ENCODE measurements around the gene ALOXE3.
"Not testable (repeated sequence)": the region's sequence is repeated elsewhere in the genome, so short reads cannot be mapped to it uniquely, and the experiment has no call there.

Gene ALOXE3

DNA sequence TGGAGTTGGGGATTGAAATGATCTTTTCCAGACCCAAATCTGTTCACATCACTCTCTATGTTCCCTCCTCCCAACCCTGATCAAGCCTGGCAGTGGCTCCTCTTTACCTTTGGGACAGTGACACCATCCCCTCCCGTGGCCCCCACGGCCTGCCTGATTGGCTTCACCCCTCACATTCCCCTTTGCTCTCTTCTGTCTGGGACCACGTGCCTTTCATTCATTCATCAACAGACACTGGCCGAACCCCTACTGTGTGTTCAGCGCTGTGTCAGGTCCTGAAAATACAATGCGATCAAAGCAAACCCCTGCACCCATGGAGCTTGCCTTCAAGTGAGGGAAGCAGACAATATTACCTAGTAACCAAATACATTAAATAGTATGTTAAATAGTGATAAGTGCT lies 28.6 kb downstream of the ALOXE3 start:
- no peak for DNase-seq

DNA sequence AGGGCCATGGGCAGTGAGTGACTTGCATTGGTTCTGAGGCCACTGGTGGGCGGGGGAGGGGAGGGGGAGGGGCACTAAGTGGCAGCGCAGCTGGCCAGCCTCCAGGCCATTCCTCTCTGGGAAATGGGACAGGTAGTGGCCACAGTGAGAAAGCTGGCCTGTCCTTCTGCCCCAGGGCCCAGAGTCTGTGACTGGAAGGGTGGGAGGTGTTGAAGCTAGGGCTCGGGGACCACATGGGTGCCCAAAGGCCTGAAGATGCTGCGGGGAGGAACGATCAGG lies 30.4 kb downstream of the ALOXE3 start:
- DNase-seq: no peak

DNA sequence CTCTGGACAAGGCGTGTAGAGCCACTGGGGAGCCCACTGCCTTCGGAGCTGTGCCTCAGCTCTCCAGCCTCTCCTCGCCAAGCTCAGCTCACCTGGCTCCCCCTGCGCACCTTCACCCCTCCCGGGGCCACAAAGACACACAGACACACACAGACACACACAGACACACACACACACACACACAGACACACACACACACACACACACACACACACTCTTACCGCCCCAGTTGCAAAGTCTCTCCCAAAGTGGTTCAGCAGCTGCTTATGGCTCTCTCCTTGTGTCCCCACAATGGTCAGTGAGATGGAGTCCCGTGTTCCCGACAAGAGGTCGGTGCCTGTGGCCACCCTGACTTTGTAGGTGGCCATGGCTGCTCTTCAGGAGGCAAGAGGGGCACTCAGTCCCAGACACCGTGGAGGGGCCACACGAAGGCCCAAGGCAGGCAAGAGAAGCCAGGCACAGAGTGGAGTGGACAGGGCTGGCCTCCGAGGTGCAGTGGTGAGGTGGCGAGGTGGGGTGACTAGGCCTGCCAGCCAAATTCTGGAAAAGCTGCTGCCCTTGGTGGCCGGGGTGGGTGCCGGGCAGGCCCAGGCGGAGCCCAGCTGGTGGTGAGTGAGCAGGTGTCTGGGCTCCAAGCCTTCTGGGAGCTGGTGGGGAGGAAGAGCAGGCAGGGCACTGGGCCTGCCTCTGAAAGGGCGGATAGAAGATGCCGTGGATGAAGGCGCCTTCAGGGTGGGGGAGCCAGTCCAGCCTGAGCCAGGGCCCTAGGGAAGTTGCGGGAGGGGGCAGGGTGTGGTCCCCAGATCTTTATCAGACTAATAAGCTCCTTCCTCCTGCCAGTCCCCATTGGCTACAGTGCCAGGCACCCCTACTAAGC lies 31.0 kb downstream of the ALOXE3 start, which contains the start of gene ALOX12B:
ALOX12B (minus strand) TSS at position 642 of the 877 bp plus-strand sequence; CDS start at position 368, 274 bp downstream.
- no peak for DNase-seq

DNA sequence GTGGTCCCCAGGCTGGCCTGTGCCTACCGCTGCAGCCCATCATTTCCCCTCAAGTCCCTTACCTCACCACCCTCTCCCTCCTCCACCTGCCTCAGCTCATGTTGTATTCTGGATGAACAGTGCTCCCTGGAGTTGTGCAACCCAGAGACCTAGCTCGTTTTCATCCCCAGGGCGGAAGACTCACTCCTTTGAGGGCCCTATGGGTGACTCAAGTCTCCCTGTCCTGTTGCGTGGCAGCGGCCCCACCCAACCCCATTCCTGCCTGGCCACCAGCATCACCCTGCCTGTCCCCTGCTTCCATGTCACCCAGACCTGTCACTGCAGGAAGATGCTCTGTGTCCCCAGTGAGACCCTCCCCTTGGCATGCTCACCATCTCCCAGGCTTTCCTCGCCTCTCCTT lies 34.1 kb downstream of the ALOXE3 start:
- no peak for DNase-seq

DNA sequence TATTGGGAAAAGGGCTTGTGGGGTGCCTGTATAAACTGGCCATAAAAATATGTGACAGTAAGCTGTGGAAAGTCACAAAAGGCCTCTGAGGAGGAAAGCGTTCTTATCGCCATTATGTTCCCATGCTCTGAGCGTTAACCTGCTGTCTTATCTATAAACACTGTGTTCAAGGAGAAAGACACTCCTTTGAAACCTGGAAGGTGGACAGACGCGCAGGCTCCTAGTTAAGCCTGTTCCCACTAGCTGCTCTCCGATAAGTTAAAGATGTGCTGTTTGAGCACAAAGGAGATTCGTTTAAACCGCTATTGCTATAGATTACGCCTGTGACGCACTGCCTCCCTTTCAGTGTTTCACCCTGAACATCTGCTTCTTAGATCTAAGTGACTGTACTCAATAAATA lies 36.0 kb downstream of the ALOXE3 start:
- DNase-seq: no peak

DNA sequence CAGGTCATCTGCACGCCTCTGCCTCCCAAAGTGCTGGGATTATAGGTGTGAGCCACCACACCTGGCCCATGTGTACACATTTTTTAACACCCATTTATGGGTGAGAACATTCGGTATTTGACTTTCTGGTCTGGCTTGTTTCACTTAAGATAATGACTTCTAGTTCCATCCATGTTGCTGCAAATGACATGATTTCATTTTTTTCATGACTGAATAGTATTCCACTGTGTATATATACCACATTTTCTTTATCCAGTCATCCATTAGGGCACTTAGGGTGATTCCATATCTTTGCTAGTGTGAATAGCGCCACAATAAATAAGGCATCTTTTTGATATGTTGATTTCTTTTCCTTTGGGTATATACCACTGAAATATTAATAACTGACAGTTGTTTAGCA lies 36.4 kb downstream of the ALOXE3 start:
- DNase-seq: no peak

DNA sequence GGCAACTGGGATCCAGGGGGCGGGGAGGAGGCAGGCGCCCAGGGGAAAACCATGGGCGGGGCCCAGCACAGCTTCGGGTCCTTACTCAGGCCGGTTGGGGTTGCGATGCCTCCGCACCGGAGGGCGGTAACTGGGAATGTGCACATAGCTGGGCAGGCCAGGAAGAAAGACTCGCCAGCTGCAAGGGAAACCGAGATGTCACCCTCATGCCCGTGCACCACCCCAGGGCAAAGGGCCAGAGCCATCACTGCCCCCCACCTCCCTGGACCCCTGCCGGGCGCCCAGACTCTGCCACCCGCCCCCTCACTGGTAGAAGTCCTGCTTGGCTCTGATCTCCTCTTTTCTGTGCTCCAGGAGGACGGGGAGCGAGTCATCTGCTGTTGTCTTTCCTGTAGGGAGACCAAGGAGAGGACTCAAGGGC lies 37.5 kb downstream of the ALOXE3 start:
- DNase-seq: no peak

DNA sequence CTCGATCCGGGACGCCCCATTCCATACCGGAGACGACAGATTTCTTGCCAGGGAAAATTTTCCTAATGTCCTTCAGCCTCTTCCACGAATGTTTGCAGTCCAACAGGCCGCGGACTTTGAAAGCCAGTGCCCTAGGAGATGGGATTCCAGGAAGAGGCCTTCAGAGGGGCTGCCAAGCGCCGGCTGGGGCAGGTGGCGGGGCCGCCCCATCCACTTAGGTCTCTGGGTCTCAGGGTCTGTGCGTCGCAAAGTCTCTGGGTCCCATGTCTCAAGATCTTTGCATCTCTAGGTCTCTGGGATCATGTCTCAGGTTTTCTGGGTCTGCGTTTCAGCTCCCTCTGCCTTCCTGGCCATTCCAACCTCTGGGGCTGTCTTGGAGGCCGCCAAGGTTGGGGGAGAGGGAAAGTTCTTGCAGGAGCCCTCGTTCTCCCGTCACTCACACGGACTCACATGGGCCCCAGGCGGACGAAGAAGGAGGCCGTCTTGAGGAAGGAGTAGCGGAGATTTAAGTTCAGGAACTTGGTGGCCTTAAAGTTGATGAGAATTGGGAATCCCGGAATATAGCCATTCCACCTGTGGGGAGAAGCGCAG lies 38.0 kb downstream of the ALOXE3 start:
- no peak for DNase-seq

DNA sequence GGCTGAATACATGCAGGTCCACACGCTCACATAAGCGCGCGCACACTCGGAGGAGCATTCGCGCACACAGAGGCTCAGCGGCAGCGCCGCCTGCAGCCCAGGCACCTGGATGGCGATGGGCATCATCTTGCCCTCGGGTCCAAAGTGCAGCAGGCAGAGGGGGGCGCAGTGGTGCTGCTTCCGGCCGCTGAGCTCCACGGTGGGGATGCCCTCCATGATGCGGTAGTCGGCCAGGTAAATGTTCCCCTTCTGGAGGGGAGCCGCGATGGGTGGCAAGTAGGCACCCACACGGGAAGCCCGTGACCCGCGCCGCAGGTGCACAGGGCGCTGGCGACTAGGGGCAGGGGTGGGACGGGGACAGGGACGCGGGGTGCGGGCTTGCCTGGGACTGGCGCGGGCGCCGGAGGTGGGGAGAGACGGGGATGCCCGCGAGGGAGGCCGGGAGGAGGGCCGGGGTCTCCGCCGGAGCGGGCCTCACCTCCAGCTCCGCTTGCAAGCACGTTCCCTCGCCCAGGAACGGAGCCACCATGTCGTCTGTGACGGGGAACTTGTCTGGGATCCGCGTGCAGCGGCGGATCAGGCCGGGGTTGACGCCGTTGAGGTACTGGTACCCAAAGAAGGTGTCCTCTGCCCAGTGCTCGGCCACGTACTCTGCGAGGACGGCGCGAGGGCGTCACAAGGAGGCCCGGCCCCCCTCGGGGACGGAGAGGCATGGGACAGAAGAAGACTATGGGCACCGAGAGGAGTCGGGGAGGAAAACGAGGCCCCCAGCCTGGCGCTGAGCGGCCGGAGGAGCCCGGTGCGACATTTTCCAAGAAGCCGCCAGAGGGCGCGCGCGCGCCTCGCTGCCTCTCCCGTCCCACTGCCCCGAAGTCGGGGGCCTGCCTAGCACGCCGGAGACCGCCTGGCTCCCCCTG lies 38.8 kb downstream of the ALOXE3 start:
- DNase-seq: peak; percentile 33

DNA sequence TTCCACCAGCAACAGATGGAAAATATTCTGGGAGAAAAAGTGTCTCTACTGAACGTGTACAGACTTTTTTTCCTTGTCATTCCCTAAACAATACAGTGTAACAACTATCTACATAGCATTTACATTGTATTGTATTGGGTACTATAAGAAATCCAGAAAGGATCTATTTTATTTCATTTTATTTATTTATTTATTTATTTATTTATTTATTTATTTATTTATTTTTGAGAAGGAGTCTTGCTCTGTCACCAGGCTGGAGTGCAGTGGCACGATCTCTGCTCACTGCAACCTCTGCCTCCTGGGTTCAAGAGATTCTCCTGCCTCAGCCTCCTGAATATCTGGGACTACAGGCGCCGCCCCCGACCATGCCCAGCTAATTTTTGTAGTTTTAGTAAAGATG lies 40.4 kb downstream of the ALOXE3 start:
- not testable (repeated sequence) for DNase-seq

DNA sequence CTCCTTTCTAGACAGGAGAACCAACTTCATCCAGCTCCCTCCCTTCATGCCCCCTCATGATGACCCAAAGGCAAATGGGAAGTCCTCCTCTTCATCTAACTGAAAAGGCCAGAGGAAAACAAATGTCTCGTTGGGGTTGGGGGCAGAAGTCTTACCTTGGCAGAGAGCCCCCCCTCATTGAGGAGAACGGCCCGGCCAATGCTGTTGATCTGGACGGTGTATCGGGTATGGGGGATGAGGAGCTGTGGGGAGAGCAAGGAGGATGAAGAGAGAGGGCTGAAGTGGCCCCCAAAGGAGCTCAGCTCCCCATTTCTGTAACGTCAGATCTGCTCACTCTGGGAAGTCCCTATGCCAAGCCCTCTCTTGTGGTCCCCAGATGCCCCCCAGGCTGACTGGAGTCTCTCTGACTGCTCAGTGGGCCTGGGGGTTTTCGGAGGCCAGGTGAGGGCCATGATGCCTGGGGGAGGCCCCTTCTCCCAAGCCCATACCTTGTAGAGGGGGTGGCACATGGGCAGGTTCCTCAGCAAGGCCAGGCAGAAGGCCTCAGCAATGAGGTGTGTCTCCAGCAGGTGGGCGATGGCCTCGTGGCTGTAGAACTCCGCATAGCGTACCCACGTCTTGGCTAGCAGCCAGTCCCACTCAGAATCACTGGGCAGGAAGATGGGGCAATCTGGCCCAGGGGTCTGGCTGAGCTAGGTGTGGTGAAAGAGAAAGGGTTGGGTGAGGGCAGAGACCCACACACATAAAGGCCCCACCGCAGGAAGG lies 41.6 kb downstream of the ALOXE3 start:
- DNase-seq: no peak

DNA sequence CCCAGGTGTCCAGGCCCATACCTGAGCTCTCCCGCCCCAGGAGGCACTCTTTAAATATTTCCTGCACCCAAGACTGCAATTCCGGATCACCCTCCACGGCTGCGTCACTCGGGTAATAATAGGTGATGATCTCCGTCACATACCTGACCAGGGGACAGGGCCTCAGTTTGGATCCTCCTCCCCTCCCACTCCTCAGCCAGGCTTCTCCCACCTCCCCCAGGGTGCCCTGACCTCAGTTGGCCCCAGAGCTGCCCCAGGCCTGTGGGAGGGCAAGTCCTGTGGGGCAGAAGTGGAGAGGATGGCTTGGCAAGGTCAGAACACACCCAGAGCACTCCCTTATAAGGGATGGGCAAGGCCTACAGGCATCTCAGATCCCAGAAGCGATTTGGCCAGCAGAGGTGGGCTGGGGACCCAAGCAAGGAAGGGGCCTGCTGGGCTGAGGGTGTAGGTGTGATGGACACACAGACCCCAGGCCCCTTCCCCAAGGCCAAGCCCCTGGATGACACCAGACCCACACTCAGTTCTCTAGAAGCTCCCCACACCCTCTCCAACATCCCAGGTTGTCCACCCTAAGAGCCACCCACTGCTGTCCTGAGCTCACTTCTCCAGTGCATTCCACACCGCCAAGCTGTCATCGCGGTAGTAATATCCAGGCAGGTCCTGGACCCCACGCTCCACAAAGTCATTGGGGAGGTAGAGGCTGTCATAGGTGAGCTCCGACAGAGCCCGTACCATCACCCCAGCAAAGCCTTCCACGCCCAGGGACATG lies 42.6 kb downstream of the ALOXE3 start:
- no peak for DNase-seq

DNA sequence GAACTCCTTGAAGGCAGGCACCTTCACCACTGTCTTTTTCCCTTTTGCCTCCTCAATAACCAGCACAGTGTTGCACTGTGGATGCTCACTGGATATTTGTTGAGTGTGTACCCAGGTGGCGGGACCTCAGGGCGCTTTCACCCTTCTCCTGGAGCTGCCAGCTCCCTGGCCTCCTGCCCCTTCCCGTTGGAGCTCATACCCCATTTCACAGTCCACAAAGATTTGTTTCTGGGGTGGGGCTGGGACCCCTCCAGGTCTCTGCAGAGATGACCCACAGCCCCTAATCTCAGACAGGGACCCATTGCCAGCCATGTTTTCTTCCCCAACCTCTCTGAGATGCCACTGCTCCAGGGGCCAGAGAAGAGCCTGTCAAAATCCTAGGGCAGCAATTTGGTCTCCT lies 43.2 kb downstream of the ALOXE3 start:
- no peak for DNase-seq

DNA sequence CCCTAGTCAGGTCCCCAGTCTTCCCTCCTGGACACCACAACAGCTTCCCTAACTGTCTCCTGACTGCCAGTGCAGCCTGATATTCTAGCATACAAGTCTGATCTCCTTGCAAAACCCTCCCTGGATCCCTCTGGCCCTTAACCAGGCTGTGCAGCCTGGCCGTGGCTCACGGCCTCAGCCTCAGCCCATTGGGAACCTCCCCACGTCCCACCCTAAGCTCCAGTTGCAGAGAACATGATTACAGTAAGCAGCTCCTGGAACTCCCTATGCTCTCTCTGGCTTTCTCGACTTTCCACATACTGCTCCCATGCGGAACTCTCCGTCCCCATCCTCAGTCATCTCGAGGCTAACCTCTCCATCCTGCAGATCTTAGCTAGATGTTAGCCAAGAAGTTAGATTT lies 43.8 kb downstream of the ALOXE3 start:
- DNase-seq: no peak

DNA sequence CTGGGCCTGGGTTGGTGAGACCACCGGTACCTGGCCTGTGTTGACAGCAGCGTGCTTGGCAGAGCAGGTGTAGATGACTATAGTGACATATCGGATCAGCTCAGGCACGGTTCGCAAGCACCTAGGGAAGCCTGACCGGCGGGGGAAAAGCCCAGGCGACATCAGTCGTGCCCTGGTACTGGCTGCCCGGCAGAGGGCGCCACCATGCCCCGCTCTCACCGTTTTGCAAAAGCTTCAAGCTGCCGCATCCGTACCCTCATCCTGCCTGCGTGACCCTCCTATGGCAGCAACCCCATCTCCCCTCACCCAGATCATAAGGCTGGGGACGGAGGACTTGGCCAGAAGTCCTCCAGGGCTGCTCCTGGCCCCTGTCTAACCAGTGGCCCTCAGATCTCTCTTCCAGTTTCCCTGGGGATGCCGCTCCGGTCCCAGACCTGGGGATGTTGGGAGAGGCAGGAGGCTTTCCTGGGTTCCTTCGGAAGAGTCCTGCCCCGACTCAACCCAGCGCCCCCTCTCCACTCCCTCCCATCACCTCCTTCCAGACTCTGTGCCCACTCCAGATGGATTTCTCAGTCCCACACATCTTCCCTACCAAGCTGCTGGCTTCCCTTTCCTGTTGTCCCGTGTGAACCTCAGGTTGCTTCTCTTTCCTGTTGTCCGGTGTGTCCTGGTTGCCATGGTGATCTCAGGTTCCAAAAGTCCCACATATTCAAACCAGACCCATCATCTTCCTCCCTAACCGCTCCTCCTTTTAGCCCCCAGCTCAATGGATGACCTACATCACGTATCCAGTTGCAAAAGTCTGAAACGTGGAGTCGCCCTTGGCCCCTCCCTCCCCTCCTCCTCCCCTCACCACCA lies 44.5 kb downstream of the ALOXE3 start:
- DNase-seq: peak; percentile 33

DNA sequence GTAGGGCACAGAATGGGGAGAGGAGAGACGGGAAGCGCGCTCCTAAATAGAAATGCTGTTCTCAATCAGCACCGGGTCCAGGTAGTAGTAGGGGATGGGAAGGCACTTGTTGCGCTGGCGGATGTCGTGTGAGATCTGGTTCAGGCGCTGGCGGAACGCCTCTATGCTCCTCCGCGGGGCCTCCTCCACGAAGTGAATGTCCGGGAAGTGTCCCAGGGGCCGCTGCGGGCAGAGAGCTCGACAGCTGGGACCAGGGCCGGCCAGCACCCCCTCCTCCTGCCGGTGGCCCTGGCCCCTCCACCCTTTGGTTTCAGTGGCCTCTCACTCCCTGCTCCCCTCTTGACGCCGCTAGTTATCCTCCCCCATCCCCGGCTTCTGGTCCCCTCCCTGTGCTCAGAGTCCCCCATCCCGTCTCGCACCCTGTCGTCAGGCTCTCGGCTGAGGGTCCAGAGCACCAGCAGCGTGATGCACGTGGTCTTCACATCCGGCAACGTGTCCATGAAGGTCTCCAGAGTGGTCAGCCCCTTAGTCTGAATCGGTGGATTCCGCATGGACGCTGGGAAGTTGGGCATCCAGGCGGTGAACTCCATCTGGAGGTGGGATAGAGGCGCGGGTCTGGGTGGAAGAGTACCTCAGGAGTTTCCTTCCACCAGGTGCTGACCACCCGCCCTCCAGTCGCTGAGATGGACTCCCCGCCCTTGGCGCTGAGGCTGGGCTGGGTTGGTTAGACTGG lies 45.4 kb downstream of the ALOXE3 start:
- DNase-seq: no peak

DNA sequence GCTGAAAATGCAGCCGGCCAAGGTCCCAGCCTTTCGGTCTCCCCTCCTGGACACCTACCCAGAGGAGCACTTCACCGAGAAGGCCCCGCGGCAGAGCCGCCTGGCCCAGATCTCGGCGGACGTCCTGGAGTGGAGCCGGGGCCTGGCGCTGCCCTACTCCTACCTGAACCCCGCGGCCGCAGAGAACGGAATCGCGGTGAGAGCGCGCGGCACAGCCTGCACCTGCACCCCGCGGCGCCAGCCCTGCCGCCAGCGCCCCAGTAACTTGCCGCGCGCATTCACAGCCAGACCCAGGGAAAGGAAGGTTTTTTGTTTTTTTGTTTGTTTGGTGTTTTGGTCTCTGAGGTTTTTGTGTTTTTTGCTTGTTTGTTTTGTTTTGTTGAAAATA lies 46.0 kb downstream of the ALOXE3 start:
- no peak for DNase-seq

DNA sequence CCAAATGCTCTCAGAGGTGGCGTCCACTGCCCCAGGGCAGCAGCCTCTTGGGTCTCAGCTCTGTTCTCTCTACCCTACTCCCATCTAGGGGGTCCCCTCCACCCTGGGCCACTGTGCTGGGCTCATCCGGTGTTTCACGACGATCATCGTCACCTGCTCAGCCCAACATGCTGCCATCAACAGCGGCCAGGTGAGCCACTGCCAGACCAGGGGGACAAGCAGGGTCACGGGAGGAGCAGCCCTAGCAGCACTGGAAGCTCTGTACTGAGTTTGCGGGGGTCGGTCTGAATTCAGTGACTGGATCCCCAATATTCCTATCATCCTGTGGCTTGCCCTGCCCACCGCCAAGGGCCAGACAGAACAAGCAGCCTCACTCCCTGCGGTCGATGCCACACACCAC lies 46.8 kb downstream of the ALOXE3 start:
- no peak for DNase-seq

DNA sequence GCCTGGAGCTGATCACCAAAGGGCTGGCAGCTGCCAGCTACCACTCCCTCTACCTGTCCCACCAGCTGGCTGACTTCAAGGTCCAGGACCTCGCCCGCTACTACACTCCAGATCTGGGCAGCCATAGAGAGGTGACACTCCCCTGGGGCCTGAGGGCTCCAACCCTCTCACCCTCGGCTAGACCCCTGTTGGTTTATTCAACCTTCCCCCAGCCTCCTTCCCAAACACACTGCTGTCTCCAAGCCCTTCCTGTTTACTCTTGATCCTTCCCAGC lies 48.8 kb downstream of the ALOXE3 start:
- no peak for DNase-seq

All from fibroblast of skin of abdomen (primary cell).